Islet of Langerhans (tissue), 1 donor: ENCODE data around the gene TRAFD1.
"Not testable (repeated sequence)": the region's sequence is repeated elsewhere in the genome, so short reads cannot be mapped to it uniquely, and the experiment has no call there.

ENCODE experiments used
- FAIRE-seq: peaks from one replicate; lab custom pipeline; 2011; peaks lifted over from hg19 to GRCh38; lab: Jason Lieb, UNC

The TRAFD1 gene, protein sequence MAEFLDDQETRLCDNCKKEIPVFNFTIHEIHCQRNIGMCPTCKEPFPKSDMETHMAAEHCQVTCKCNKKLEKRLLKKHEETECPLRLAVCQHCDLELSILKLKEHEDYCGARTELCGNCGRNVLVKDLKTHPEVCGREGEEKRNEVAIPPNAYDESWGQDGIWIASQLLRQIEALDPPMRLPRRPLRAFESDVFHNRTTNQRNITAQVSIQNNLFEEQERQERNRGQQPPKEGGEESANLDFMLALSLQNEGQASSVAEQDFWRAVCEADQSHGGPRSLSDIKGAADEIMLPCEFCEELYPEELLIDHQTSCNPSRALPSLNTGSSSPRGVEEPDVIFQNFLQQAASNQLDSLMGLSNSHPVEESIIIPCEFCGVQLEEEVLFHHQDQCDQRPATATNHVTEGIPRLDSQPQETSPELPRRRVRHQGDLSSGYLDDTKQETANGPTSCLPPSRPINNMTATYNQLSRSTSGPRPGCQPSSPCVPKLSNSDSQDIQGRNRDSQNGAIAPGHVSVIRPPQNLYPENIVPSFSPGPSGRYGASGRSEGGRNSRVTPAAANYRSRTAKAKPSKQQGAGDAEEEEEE

DNA sequence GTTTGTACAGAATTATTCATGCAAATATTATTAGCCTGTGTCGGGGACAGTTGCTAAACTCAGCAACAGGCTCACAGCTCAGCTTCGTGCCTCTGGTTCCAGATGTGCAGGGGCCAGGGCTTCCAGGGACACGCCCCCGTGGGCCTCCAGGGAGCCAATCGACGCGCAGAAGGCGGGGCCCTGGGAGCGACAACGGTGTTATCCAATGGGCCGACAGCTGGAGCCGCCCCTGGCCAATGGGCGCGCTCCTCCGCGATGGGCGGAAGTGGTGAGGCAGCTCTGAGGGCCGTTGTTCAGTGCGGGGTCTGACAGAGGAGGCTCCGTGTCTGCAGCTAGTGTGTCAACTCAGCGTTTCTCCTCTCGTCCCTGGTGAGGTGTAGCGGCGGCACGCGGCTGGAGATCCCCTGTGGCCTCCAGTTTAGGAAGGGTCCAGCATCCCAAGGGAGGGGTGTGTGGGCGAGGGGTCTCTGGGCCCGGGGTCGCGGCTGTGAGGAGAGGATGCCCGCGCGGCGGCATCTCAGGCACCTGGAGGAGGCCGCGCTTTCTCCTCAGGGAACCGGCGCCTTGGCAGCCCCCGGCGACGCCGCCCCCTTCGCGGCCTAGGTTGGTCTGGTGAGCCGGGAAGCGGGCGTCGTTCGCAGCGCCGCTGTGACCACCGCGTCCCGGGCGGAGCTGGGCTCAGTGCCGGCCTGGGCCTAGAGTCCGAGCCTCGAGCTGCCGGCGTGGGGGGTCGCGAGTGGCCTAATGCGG is at the start of gene TRAFD1:
Gene TRAFD1 (plus strand): TSS at position 311 of the 750 bp plus-strand sequence. CDS start 4,963 bp downstream, outside the sequence.
- FAIRE-seq, result peak; percentile 41

DNA sequence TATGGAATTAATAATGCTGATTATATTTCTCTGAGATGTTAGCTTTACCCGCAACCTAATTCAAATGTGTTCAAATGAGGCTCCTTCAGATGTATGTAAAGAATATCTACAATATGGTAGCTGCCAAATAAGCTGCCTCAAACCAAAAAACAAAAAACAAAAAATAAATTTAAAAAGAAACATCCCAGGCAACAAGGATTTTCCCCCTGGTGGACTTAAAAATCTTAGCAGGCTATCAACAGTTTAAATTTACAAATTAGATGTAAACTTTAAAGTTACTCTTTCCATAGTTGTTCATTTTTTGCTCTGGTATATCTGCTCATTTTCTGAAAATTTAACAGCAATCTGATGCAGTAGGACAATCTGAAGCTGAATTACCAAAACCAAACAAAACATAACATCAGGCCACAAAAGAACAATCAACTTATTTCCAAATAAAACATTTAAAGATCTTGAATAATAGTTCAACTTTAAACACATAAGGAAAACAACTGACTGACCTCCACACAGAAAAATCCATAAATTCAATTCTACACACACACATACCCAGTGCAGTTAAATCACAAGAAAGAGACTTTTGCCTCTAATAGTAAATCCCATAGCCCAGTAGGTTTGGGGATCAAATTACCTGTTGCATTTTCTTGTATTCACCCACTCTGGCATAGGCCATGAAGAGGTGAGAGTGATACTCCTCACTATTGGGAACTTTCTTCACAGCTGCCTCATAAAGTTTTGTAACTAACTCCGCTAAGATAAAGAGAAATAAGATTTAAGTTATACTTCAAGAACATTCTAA is 38.1 kb upstream of the TRAFD1 start:
- no peak for FAIRE-seq

DNA sequence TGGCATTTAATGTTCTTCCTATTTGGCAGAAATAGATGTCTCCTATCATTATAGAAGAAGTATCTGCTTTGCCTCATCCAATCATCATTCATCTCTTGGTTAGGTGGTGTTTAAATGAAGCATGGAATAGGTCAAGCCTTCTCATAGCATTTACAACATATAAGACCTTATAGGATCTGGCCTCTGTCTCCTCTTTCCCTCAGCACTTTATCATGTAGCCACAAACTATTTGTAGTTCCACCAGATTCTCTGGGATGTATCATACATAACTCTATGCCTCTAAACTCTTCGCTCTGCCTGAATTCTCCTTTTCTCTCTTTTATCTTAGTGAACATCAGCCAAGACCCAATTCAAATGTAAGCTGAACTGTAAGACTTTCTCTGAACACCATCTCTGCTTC is 37.5 kb upstream of the TRAFD1 start:
- FAIRE-seq, result no peak

DNA sequence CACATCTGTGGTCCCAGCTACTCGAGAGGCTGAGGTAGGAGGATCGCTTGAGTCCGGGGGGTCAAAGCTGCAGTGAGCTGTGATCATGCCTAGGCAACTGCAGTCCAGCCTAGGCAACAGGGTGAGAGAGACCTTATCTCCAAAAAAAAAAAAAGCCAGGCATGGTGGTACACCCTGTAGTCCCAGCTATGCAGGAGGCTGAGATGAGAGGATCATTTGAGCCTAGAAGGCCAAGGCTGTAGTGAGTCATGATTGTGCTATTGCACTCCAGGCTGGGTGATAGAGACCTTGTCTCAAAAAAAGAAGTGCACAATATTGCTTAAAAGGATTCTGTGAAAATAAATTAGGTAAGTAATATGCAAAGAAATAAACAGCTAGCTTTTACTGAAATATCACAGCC is 33.8 kb upstream of the TRAFD1 start:
- no peak for FAIRE-seq

DNA sequence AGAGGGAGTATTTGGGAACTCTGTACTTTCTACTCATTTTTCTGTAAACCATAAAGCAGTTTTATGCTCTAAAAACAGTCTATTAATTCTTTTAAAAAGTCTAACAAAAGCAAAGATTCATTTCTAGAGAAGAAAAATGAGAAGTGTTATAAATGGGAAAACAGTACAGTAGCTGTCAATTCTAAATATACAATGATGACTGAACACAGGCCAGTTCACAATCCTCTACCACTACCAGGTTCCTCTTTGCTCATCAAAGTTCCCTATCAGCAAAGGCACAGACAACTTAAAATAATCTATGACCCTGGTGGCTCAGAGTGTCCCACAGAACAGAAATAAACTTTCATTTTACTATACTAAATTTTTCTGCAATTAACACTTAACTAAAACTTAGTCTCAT is 29.3 kb upstream of the TRAFD1 start:
- no peak for FAIRE-seq

DNA sequence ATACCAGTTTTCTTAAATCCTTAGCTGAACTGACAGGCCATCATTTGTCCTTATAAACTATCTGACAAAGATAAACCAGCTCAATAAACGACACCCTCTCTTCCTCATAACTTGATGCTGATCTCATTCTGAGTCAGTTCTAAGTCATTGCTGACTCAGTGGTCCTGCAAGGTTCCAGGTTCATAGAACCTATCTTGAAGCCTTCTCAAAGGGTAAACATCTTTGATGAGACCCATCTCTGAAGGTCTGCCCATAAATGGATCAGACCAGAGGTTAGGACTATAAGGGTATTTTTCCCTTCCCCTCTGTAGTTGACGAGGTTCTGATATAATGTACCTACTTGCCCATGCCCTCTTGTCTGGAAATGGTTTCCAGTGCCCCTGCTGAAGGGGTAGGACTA is 28.7 kb upstream of the TRAFD1 start:
- no peak for FAIRE-seq

DNA sequence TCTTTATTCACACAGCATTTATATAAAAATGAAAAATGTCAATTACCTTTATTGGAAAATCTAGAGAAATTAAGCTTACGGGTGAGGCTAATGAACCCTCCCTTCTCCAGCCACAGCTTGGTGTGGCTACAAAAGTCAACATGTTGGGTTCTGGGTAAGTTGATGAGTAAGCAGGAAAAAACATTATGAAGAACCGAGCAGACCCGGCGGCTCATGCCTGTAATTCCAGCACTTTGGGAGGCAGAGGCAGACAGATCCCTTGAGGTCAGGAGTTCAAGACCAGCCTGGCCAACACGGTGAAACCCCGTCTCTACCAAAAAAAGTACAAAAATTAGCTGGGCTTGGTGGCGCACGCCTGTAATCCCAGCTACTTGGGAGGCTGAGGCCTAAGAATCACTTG is 27.7 kb upstream of the TRAFD1 start:
- FAIRE-seq, result no peak

DNA sequence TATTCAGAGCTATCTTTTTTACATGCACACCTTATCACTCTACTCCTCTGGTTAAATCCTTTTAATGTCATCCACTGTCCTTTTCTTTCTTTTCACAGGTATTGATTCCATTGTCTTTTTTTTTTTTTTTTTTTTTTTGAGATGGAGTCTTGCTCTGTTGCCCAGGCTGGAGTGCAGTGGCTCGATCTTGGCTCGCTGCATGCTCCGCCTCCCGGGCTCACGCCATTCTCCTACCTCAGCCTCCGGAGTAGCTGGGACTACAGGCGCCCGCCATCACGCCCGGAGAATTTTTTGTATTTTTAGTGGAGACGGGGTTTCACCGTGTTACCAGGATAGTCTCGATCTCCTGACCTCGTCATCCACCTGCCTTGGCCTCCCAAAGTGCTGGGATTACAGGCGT is 24.9 kb upstream of the TRAFD1 start:
- FAIRE-seq, result not testable (repeated sequence)

DNA sequence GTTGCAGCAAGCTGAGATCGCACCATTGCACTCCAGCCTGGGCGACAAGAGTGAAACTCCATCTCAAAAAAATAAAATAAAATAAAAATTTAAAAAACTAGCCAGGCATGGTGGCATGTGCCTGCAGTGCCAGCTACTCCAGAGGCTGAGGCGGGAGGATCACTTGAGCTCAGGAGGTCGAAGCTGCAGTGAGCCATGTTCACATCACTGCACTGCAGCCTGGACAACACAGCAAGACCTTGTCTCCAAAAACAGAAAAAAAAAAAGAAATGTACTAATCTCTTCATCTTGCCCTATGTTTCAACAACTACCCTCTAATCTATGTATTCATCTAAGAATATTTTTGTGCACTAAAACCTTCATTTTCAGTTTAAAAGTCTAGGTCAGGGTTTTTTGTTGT is 23.2 kb upstream of the TRAFD1 start:
- FAIRE-seq, result no peak

DNA sequence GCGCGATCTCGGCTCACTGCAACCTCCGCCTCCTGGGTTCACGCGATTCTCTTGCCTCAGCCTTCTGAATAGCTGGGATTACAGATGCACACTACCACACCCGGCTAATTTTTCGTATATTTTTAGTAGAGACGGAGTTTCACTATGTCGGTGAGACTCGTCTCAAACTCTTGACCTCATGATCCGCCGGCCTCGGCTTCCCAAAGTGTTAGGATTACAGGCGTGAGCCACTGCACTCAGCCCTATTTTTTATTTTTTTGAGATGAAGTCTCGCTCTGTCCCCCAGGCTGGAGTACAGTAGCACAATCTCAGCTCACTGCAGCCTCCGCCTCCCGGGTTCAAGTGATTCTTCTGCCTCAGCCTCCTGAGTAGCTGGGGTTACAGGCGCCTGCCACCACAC is 22.6 kb upstream of the TRAFD1 start:
- FAIRE-seq, result not testable (repeated sequence)

DNA sequence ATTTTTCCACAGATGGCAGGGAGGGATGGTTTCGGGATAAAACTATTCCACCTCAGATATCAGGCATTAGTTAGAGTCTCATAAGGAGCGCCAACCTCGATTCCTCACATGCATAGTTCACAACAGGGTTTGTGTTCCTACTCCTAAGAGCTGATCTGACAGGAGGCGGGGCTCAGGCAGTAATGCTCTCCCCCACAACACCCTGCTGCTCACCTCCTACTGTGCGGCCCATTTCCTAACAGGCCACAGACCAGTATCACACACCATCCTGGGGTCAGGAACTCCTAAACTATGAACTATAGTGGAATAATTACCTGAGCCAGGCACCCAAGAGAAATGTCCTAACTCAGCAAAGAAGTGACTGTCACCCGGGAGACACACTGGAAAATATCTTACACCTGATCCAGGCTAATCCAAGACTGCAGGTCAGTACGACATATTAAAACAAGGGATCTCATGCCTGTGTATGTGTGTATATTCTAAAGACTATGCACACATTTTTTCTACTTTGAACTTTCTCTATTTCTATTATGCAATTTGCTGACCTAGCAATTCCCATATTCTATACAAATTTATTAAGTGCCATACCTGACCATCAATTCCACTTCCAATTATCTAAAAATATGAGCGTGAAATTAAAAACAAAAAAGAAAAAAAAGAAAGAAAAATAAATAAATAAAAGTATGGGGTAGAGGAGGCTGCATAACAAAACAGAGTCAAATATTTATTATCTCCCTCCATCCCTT is 21.4 kb upstream of the TRAFD1 start:
- no peak for FAIRE-seq

DNA sequence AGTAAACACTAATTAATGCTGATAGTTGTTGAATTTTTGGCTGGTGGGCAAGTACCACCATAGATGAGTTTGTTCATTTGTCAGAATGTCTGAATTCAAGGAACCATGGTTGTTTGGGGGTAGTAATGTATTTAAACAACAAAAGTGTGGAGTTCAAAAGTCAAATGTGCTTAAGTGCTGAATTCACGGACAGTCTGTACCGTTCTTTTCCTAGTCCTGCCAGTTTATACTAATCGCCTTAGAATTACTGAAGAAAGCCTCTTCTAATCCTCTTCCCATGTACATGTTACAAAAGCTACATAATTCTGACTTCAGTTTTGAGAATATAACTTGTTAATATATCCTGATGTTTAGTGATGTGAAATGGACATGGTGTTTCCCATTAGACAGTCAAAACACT is 19.5 kb upstream of the TRAFD1 start:
- no peak for FAIRE-seq

DNA sequence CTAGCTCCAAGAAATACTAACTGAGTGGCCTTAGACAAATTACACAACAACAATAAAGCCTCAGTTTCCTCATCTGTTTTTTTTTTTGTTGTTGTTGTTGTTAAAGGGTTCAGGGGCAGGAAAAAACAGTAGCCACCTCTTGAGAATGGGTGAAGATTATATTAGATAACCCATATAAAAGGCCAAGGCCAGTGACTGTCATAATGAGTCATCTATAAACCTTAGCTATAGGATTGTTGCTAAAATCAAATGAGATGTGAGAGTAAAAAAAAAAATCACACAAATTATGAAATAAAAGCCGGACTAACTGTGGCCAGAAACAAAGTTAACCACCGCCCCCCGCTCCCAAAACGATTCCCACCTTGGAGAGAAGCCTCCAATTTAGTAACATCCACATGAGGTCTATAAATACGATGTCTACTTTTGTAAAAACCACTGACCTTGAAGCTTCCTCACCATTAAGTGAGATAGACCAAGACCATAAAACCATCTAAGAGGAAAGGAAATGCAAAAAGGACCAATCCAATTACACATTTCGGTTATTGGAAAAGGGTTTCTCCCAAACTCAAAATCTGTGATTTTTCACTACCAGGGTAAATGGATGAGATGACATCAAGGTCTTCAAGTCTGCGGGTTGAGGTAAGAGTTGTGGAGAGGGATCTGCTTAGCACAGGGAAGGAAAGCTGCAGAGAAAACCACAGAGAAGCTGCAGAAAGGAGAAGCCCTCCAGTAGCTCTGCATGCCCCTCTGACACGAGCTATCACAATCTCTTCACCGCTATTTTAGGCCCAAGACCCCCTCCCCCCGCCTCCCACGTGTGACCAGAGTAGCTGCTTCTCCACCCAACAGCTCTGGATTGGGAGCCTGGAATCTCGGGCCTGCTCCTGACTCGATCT is 17.8 kb upstream of the TRAFD1 start:
- no peak for FAIRE-seq

DNA sequence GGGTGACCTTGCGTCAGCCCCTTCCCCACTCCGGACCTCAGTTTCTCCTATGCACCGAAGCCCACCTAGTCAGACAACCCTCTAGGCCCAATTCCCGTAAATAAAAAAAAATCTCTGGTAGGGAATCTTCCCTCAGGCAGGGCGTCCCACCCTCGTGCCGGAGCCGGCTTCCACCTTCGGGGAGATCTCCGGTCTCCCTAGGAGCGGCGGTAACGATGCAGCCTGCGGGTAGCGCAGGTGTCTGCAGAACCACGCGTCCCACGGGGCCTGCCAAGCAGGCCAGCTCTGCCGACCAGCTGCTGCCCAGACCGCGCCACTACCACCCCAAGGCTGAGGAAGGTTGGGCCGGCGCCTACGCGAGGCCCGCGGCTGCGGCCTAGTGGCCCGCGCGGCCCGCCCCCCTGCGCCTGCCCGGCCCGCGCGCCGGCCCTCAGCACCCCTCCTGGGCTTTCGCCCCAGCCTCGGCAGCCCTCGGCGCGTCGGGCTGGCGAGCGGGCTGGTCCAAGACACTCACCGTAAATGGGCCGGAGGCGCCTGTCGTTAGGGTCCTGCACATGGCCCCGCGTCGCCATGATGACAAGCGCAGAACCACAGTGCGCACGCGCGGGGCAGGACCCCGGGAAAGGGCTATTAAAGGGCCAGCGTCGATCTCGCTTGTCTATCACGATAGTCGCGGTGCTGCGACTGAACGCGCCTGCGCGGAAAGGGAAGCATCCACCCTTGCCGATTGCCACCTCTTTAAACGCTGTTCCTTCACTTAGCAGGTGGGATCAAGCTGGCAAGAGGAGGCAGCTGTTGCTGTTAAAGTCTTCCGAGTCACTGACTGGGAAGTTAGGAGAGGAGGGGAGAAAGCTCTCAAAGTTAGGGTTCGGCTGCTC is 16.9 kb upstream of the TRAFD1 start, which contains the start of gene NAA25:
Gene NAA25 (minus strand): TSS at position 582 of the 878 bp plus-strand sequence. CDS start 10 bp downstream, at position 572.
- no peak for FAIRE-seq

DNA sequence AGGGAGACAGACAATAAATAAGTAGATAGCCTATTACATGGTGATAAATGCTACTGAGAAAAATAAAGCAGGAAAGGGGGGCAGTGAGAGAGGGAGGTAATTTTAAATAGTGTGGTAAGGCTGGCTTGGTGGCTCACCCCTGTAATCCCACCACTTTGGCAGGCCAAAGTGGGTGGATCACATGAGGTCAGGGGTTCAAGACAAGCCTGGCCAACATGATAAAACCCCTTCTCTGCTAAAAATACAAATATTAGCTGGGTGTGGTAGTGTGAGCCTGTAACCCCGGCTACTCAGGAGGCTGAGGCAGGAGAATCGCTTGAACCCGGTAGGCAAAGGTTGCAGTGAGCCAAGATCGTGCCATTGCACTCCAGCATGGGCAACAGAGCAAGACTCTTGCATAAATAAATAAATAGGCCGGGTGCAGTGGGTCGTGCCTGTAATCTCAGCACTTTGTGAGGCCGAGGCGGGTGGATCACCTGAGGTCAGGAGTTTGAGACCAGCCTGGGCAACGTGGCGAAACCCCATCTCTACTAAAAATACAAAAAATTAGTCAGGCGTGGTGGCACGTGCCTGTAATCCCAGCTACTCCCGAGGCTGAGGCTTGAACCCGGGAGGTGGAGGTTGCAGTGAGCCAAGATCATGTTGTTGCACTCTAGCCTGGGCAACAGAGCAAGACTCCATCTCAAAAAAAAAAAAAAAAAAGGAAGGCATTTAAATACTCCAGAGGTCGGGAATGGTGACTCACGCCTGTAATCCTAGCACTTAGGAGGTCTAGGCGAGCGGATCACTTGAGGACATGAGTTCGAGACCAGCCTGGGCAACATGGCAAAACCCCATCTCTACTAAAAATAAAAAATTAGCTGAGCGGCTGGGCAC is 14.3 kb upstream of the TRAFD1 start:
- FAIRE-seq, result not testable (repeated sequence)

DNA sequence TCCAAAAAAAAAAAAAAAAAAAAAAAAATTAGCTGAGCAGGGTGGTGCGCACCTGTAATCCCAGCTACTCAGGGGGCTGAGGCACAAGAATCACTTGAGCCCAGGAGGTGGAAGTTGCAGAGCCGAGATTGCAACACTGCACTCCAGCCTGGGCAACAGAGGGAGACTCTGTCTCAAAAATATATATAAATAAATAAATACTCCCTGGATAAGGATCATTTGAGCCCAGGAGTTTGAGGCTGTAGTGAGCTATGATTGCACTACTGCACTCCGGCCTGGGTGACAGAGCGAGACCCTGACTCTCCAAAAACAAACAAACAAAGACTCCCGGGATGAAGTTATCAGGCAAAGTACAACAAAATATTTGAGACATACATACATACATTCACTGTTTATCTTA is 13.4 kb upstream of the TRAFD1 start:
- FAIRE-seq, result no peak

DNA sequence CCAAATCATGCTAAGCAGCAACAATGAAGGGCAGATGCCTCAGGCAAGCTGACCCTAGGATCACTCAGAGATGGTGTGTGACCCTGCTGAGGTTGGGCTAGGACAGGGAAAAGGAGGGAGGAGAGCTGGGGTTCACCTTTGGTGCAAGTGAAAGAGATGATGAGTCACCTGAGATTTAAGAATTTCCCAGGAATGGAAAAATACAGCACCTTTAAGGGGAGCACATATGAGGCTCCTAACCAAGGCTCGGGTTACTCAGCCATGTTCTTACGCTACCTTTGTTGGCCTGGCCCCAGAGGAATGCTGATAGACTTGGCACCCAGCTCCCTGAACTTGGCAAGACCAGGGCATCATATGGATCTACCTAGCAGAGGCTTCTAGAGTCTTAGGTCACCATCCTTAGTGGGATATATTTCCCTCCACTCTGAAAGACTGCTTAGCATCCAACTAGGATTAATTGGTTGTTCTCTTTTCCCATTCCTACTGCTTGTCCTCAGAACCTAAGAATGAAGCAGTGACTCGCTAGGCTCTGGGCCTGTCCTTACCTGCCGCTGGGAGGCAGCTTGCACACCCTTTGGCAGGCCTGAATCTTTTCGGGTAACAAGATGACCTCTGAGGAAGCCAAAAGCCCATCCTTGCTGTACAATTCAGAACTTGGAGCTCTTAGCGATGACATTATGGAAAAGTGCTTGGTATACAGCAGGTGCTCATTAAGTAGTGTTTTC is 12.8 kb upstream of the TRAFD1 start:
- no peak for FAIRE-seq
